ENCODE data around the gene SORCS1.

SORCS1 gene

DNA sequence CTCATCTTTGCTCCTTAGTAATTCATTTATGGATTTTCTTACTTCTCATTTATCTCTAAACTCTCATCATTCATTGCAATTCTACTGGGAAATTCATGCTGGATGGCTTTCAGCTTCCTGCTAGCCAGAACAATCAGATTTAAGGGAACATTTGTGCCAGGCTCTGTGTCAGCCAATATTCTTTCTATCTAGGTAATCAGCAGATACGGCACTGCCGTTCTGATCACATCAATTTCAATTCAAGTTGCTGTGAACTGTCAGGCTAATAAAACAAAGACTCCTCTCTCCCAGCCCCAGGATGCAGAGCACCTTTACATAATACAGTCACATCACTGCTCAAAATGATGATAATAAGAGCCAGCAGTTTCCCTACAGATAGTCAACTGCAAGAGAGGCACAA, 468.3 kb downstream of the SORCS1 start:
- no peaks in the 10 kb centered on the region for H3K9me2 ChIP-seq (replicated peaks; ENCODE audit: insufficient read depth, low read length)
- no peaks in the 10 kb centered on the region for H3K36me3 ChIP-seq (replicated peaks; ENCODE audit: insufficient read depth, low read length)
- no peaks in the 10 kb centered on the region for H3K9me3 ChIP-seq (replicated peaks; ENCODE audit: insufficient read depth, low read length)
- no peaks in the 10 kb centered on the region for H3K4me1 ChIP-seq (ENCODE audit: low read length)
- TF ChIP-seq, protein P1, sequence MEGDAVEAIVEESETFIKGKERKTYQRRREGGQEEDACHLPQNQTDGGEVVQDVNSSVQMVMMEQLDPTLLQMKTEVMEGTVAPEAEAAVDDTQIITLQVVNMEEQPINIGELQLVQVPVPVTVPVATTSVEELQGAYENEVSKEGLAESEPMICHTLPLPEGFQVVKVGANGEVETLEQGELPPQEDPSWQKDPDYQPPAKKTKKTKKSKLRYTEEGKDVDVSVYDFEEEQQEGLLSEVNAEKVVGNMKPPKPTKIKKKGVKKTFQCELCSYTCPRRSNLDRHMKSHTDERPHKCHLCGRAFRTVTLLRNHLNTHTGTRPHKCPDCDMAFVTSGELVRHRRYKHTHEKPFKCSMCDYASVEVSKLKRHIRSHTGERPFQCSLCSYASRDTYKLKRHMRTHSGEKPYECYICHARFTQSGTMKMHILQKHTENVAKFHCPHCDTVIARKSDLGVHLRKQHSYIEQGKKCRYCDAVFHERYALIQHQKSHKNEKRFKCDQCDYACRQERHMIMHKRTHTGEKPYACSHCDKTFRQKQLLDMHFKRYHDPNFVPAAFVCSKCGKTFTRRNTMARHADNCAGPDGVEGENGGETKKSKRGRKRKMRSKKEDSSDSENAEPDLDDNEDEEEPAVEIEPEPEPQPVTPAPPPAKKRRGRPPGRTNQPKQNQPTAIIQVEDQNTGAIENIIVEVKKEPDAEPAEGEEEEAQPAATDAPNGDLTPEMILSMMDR (IDR thresholded peaks at IDR 0.05; ENCODE audit: low read length), result no peak
- TF ChIP-seq EZH2phosphoT487 (IDR thresholded peaks at IDR 0.05; ENCODE audit: low read length), result no peak
- no peak for TF ChIP-seq EZH2 (optimal IDR thresholded peaks at IDR 0.05; ENCODE audit: low read depth, low read length)
- no peaks in the 10 kb centered on the region for H3F3A ChIP-seq (ENCODE audit: insufficient read depth, low read length)
- H3K4me3 ChIP-seq (ENCODE audit: low read length), result no peak overlapping the region
- H3K27me3 ChIP-seq (replicated peaks; ENCODE audit: insufficient read depth, low read length), result no peaks in the 10 kb centered on the region
- H2AFZ ChIP-seq (ENCODE audit: low read length), result no peak overlapping the region
- no peak overlapping the region for H3K9ac ChIP-seq (ENCODE audit: low read length)
- no peaks in the 10 kb centered on the region for H4K20me1 ChIP-seq (ENCODE audit: insufficient read depth, low read length)
- no peak overlapping the region for H3K4me2 ChIP-seq (ENCODE audit: low read depth, low read length)
- DNase-seq, result no peak
- H3K79me2 ChIP-seq (ENCODE audit: low read length), result no peaks in the 10 kb centered on the region
- no peak overlapping the region for H3K27ac ChIP-seq (ENCODE audit: low read length)

DNA sequence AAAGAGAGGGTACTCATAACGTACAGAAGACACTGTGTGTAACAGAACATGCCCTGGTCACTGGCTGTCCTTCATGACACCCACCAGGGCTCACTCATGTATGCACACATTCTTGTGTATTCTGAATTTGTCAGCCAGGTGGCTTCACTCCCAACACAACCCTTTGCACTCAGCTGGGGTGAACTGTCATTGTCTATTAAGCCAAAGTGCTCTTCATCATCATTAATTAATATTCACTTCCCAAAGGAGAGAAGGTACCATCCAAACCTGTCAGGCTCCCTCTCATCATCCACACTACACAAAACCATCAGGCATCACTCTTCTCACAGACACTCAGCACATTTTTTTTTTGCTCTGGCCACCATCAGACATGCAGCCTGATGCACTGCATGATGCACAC, 469.8 kb downstream of the SORCS1 start:
- Histone ChIP-seq H3F3A (ENCODE audit: insufficient read depth, low read length) (no peaks in the 10 kb centered on the region), H3K9ac (ENCODE audit: low read length) (no peak overlapping the region), H2AFZ (ENCODE audit: low read length) (no peak overlapping the region), H3K9me3 (replicated peaks; ENCODE audit: insufficient read depth, low read length) (no peaks in the 10 kb centered on the region), H3K9me2 (replicated peaks; ENCODE audit: insufficient read depth, low read length) (no peaks in the 10 kb centered on the region), H3K27ac (ENCODE audit: low read length) (no peak overlapping the region), H3K27me3 (replicated peaks; ENCODE audit: insufficient read depth, low read length) (no peaks in the 10 kb centered on the region), H4K20me1 (ENCODE audit: insufficient read depth, low read length) (no peaks in the 10 kb centered on the region), H3K36me3 (replicated peaks; ENCODE audit: insufficient read depth, low read length) (no peaks in the 10 kb centered on the region), H3K4me3 (ENCODE audit: low read length) (no peak overlapping the region), H3K79me2 (ENCODE audit: low read length) (no peaks in the 10 kb centered on the region), H3K4me2 (ENCODE audit: low read depth, low read length) (no peak overlapping the region), H3K4me1 (ENCODE audit: low read length) (no peaks in the 10 kb centered on the region)
- TF ChIP-seq, protein P1 (IDR thresholded peaks at IDR 0.05; ENCODE audit: low read length), result no peak
- no peak for TF ChIP-seq EZH2 (optimal IDR thresholded peaks at IDR 0.05; ENCODE audit: low read depth, low read length)
- TF ChIP-seq EZH2phosphoT487 (IDR thresholded peaks at IDR 0.05; ENCODE audit: low read length), result no peak
- DNase-seq, result no peak

DNA sequence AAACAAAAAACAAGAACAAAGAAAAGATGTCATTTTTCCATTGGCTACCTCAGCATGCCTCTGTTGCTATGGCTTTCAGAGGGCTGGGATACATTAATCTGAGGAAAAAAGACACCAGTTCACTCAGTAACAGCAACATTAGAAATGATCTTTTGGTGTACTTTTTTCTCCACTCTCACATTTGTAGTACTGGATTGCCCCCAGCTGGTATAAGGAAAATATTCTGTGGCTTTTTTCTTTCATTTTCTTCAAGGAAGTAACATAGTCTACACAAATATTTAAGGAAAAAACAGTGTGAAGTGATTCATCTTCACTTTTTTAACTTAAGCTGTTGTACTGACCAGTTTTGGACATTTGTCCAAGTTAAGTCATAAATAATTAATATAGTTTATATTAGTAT, 482.3 kb downstream of the SORCS1 start:
- no peaks in the 10 kb centered on the region for H3F3A ChIP-seq (ENCODE audit: insufficient read depth, low read length)
- H3K27me3 ChIP-seq (replicated peaks; ENCODE audit: insufficient read depth, low read length), result no peaks in the 10 kb centered on the region
- H3K4me3 ChIP-seq (ENCODE audit: low read length), result no peak overlapping the region
- no peak overlapping the region for H3K27ac ChIP-seq (ENCODE audit: low read length)
- H3K4me1 ChIP-seq (ENCODE audit: low read length), result no peaks in the 10 kb centered on the region
- no peak overlapping the region for H3K4me2 ChIP-seq (ENCODE audit: low read depth, low read length)
- no peak overlapping the region for H2AFZ ChIP-seq (ENCODE audit: low read length)
- H3K79me2 ChIP-seq (ENCODE audit: low read length), result no peaks in the 10 kb centered on the region
- no peaks in the 10 kb centered on the region for H3K9me3 ChIP-seq (replicated peaks; ENCODE audit: insufficient read depth, low read length)
- H3K9ac ChIP-seq (ENCODE audit: low read length), result no peak overlapping the region
- H3K9me2 ChIP-seq (replicated peaks; ENCODE audit: insufficient read depth, low read length), result no peaks in the 10 kb centered on the region
- TF ChIP-seq EZH2phosphoT487 (IDR thresholded peaks at IDR 0.05; ENCODE audit: low read length), result no peak
- TF ChIP-seq, protein P1 (IDR thresholded peaks at IDR 0.05; ENCODE audit: low read length), result peak; percentile 38
- TF ChIP-seq EZH2 (optimal IDR thresholded peaks at IDR 0.05; ENCODE audit: low read depth, low read length), result no peak
- peak; percentile 28 for DNase-seq
- H4K20me1 ChIP-seq (ENCODE audit: insufficient read depth, low read length), result no peaks in the 10 kb centered on the region
- no peaks in the 10 kb centered on the region for H3K36me3 ChIP-seq (replicated peaks; ENCODE audit: insufficient read depth, low read length)
